Measurements from ENCODE around the gene ADH5.
"Not testable (repeated sequence)": the region's sequence is repeated elsewhere in the genome, so short reads cannot be mapped to it uniquely, and the experiment has no call there.

ADH5 gene

DNA sequence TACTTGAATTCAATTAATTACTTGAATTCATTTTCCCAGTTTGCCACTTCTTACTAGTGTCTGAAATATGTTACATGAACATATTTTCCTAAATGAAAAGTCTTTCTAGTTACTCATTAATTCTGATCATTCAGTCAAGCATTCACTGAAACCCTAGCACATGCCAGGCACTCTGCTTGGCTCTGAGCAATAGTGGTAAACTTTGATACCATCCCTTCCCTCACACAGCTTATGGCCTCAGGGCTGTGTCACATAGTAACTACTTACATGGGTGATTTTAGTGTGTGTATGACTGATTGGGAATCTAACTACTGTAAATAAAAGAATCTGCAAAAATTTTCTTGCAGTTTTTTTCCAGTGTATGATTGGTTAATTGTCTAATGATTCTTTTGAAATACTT is 60.4 kb downstream of the ADH5 start:
- no peak for DNase-seq

GRCh38 chr4:99027304-99027703 is 61.3 kb downstream of the ADH5 start:
- no peak for DNase-seq

- DNase-seq, result no peak
Measured at GRCh38 chr4:99025506-99025905, 63.1 kb downstream of the ADH5 start.

GRCh38 chr4:99024481-99025275 is 63.9 kb downstream of the ADH5 start:
- DNase-seq, result no peak

GRCh38 chr4:99023800-99024251 is 64.8 kb downstream of the ADH5 start:
- not testable (repeated sequence) for DNase-seq

GRCh38 chr4:99022566-99022965 is 66.0 kb downstream of the ADH5 start:
- DNase-seq, result no peak

DNA sequence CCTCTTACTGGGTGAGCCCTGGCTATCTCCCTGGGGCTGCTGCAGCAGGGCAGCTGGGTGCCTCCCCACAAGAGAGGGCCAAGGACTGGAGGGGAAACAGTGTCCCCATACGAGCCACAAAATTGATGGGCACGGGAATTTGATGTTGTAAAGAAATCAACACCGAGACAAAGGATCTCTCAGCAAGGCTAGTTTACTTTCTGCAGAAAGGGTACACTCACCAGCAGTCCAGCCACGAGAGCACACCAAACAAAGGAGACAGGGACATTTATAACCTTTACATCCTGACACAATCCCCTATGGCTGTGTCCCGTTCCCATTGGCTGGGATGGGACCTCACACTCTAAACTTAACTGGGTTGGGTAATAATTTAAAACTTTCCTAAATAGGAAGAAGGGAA is 67.2 kb downstream of the ADH5 start:
- no peak for DNase-seq
